ENCODE data around the gene TRPT1. TPM values are rescaled to one million over a fixed set of nuclear protein-coding genes. Genes with fewer than 3 reads are reported as not detected.
A peak's percentile ranks its signal among the peaks of the same experiment; 100 is the strongest.

The TRPT1 gene
- total RNA-seq, 1 donor from 2014 or later, result 27.7 TPM

GRCh38 chr11:64232967-64233315 is 7.0 kb upstream of the TRPT1 start:
- DNase-seq (ENCODE audit: extremely low spot score in 2 of 2), result no peak
- H3K4me1 ChIP-seq, result peaks cover 67% of the 10 kb centered on the region
- H3K36me3 ChIP-seq, result peaks cover 0 to 9% of the 10 kb centered on the region in 2 donors
- no peak overlapping the region for H3K27ac ChIP-seq
- intact Hi-C loops (cut with DNase I), result no loop called here
- no peaks in the 10 kb centered on the region for H3K27me3 ChIP-seq
- TF ChIP-seq POLR2A (IDR thresholded peaks at IDR 0.05), result no peak
- TF ChIP-seq, protein P1, sequence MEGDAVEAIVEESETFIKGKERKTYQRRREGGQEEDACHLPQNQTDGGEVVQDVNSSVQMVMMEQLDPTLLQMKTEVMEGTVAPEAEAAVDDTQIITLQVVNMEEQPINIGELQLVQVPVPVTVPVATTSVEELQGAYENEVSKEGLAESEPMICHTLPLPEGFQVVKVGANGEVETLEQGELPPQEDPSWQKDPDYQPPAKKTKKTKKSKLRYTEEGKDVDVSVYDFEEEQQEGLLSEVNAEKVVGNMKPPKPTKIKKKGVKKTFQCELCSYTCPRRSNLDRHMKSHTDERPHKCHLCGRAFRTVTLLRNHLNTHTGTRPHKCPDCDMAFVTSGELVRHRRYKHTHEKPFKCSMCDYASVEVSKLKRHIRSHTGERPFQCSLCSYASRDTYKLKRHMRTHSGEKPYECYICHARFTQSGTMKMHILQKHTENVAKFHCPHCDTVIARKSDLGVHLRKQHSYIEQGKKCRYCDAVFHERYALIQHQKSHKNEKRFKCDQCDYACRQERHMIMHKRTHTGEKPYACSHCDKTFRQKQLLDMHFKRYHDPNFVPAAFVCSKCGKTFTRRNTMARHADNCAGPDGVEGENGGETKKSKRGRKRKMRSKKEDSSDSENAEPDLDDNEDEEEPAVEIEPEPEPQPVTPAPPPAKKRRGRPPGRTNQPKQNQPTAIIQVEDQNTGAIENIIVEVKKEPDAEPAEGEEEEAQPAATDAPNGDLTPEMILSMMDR (IDR thresholded peaks at IDR 0.05), result no peak
- TF ChIP-seq POLR2AphosphoS5 (IDR thresholded peaks at IDR 0.05; ENCODE audit: insufficient read depth in 1 of 2, low read depth in 1 of 2), result no peak
- H3K4me3 ChIP-seq, result no peak overlapping the region
- no peaks in the 10 kb centered on the region for H3K9me3 ChIP-seq

GRCh38 chr11:64232182-64232966 is 6.4 kb upstream of the TRPT1 start:
- no peak for TF ChIP-seq POLR2AphosphoS5 (IDR thresholded peaks at IDR 0.05; ENCODE audit: insufficient read depth in 1 of 2, low read depth in 1 of 2)
- TF ChIP-seq POLR2A (IDR thresholded peaks at IDR 0.05), result no peak
- TF ChIP-seq, protein P1 (IDR thresholded peaks at IDR 0.05), result no peak
- DNase-seq (ENCODE audit: extremely low spot score in 2 of 2), result no peak
- Histone ChIP-seq H3K36me3 (peaks cover 0 to 4% of the 10 kb centered on the region in 2 donors), H3K4me3 (no peak overlapping the region), H3K27me3 (no peaks in the 10 kb centered on the region), H3K27ac (no peak overlapping the region), H3K9me3 (no peaks in the 10 kb centered on the region), H3K4me1 (peaks cover 67% of the 10 kb centered on the region)
- intact Hi-C loops (cut with DNase I), result no loop called here

GRCh38 chr11:64231546-64231945 is 5.6 kb upstream of the TRPT1 start:
- peaks cover 72% of the 10 kb centered on the region for H3K4me1 ChIP-seq
- no peaks in the 10 kb centered on the region for H3K36me3 ChIP-seq
- H3K27ac ChIP-seq, result no peak overlapping the region
- no peaks in the 10 kb centered on the region for H3K9me3 ChIP-seq
- intact Hi-C loops (cut with DNase I), result no loop called here
- H3K27me3 ChIP-seq, result no peaks in the 10 kb centered on the region
- DNase-seq (ENCODE audit: extremely low spot score in 2 of 2), result no peak
- TF ChIP-seq, protein P1 (IDR thresholded peaks at IDR 0.05), result no peak
- TF ChIP-seq POLR2A (IDR thresholded peaks at IDR 0.05) (no peak), POLR2AphosphoS5 (IDR thresholded peaks at IDR 0.05; ENCODE audit: insufficient read depth in 1 of 2, low read depth in 1 of 2) (no peak)
- peak overlapping the region in 1 of 2 donors; percentile 62 for H3K4me3 ChIP-seq

DNA sequence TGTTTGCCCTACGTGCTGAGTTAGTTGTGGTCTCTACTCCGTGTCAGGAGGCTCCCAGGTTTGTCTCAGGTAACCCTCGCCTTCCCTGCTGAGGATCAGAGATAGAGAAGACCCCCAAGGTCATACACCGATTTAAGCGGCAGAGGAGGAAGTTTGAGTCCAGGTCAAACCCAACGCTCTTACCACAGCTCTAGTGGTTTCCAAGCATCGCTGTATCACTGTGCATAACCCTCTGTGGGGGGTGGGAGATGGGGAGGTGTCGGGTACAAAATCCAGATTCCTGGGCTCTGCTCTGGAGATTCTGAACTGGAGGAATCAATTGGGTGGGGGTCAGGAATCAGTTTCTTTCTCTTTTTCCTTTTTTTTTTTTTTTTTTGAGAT is 5.0 kb upstream of the TRPT1 start:
- Histone ChIP-seq H3K27ac (peak overlapping the region; percentile 97), H3K36me3 (no peaks in the 10 kb centered on the region), H3K4me1 (peaks cover 74% of the 10 kb centered on the region), H3K9me3 (no peaks in the 10 kb centered on the region), H3K4me3 (peak overlapping the region; percentile 62 to 85), H3K27me3 (no peaks in the 10 kb centered on the region)
- no peak for TF ChIP-seq POLR2A (IDR thresholded peaks at IDR 0.05)
- TF ChIP-seq POLR2AphosphoS5 (IDR thresholded peaks at IDR 0.05; ENCODE audit: insufficient read depth in 1 of 2, low read depth in 1 of 2), result no peak
- TF ChIP-seq, protein P1 (IDR thresholded peaks at IDR 0.05), result no peak
- intact Hi-C loops (cut with DNase I), result no loop called here
- DNase-seq (ENCODE audit: extremely low spot score in 2 of 2), result no peak
